ENCODE results near the gene RAPGEF6.
A peak's percentile ranks its signal among the peaks of the same experiment; 100 is the strongest.

RAPGEF6 gene

GRCh38 chr5:131633830-131634229 lies 1.2 kb downstream of the RAPGEF6 start:
- no peaks in the 10 kb centered on the region for H3K9me3 ChIP-seq (ENCODE audit: insufficient read depth, low read depth, low read length)
- H4K20me1 ChIP-seq (ENCODE audit: insufficient read depth, low read length, poor library complexity, severe bottlenecking), result peaks cover 36% of the 10 kb centered on the region
- no peaks in the 10 kb centered on the region for H3K36me3 ChIP-seq (ENCODE audit: insufficient read depth, low read length)
- H3F3A ChIP-seq (ENCODE audit: low read depth), result peaks cover 9% of the 10 kb centered on the region
- no peaks in the 10 kb centered on the region for H3K27me3 ChIP-seq (ENCODE audit: insufficient read depth, low read length, poor library complexity, severe bottlenecking)
- peaks cover 56% of the 10 kb centered on the region for H3K4me1 ChIP-seq (ENCODE audit: insufficient read depth, low read length, poor library complexity, severe bottlenecking)
- peak overlapping the region; percentile 92 for H3K4me3 ChIP-seq (ENCODE audit: low read length, poor library complexity, severe bottlenecking)
- H3K9ac ChIP-seq (ENCODE audit: low read depth, low read length, poor library complexity, severe bottlenecking), result peak overlapping the region; percentile 84
- no peaks in the 10 kb centered on the region for H3K9me2 ChIP-seq (replicated peaks; ENCODE audit: low read depth, low read length)
- H3K4me2 ChIP-seq (ENCODE audit: low read depth, low read length, poor library complexity, severe bottlenecking), result peak overlapping the region; percentile 67
- H2AFZ ChIP-seq (ENCODE audit: low read length), result no peak overlapping the region
- no peak for TF ChIP-seq EZH2phosphoT487 (IDR thresholded peaks at IDR 0.05; ENCODE audit: borderline replicate concordance)
- TF ChIP-seq CTCF (conservative IDR thresholded peaks at IDR 0.05; ENCODE audit: low read length), result no peak
- peaks cover 62% of the 10 kb centered on the region for H3K79me2 ChIP-seq (ENCODE audit: insufficient read depth, low read length)

- Histone ChIP-seq H3F3A (ENCODE audit: low read depth) (peaks cover 5% of the 10 kb centered on the region), H3K4me3 (ENCODE audit: low read length, poor library complexity, severe bottlenecking) (peak overlapping the region; percentile 92), H3K36me3 (ENCODE audit: insufficient read depth, low read length) (no peaks in the 10 kb centered on the region), H3K27me3 (ENCODE audit: insufficient read depth, low read length, poor library complexity, severe bottlenecking) (no peaks in the 10 kb centered on the region), H2AFZ (ENCODE audit: low read length) (no peak overlapping the region), H3K4me2 (ENCODE audit: low read depth, low read length, poor library complexity, severe bottlenecking) (peak overlapping the region; percentile 67), H3K4me1 (ENCODE audit: insufficient read depth, low read length, poor library complexity, severe bottlenecking) (peaks cover 50% of the 10 kb centered on the region), H3K79me2 (ENCODE audit: insufficient read depth, low read length) (peaks cover 91% of the 10 kb centered on the region), H4K20me1 (ENCODE audit: insufficient read depth, low read length, poor library complexity, severe bottlenecking) (peaks cover 55% of the 10 kb centered on the region), H3K9me2 (replicated peaks; ENCODE audit: low read depth, low read length) (no peaks in the 10 kb centered on the region), H3K9me3 (ENCODE audit: insufficient read depth, low read depth, low read length) (no peaks in the 10 kb centered on the region), H3K9ac (ENCODE audit: low read depth, low read length, poor library complexity, severe bottlenecking) (peak overlapping the region; percentile 49)
- TF ChIP-seq CTCF (conservative IDR thresholded peaks at IDR 0.05; ENCODE audit: low read length) (no peak), EZH2phosphoT487 (IDR thresholded peaks at IDR 0.05; ENCODE audit: borderline replicate concordance) (no peak)
Observed at GRCh38 chr5:131630963-131631350, 4.1 kb downstream of the RAPGEF6 start.

GRCh38 chr5:131630208-131630962 lies 4.6 kb downstream of the RAPGEF6 start:
- H3K79me2 ChIP-seq (ENCODE audit: insufficient read depth, low read length), result peaks cover 97% of the 10 kb centered on the region
- H3F3A ChIP-seq (ENCODE audit: low read depth), result no peaks in the 10 kb centered on the region
- TF ChIP-seq EZH2phosphoT487 (IDR thresholded peaks at IDR 0.05; ENCODE audit: borderline replicate concordance), result no peak
- TF ChIP-seq CTCF (conservative IDR thresholded peaks at IDR 0.05; ENCODE audit: low read length), result no peak
- no peaks in the 10 kb centered on the region for H3K36me3 ChIP-seq (ENCODE audit: insufficient read depth, low read length)
- no peaks in the 10 kb centered on the region for H3K27me3 ChIP-seq (ENCODE audit: insufficient read depth, low read length, poor library complexity, severe bottlenecking)
- no peaks in the 10 kb centered on the region for H3K9me3 ChIP-seq (ENCODE audit: insufficient read depth, low read depth, low read length)
- H3K9me2 ChIP-seq (replicated peaks; ENCODE audit: low read depth, low read length), result no peaks in the 10 kb centered on the region
- peak overlapping the region; percentile 67 for H3K4me2 ChIP-seq (ENCODE audit: low read depth, low read length, poor library complexity, severe bottlenecking)
- H3K4me3 ChIP-seq (ENCODE audit: low read length, poor library complexity, severe bottlenecking), result peak overlapping the region; percentile 92
- no peak overlapping the region for H2AFZ ChIP-seq (ENCODE audit: low read length)
- peak overlapping the region; percentile 49 for H3K9ac ChIP-seq (ENCODE audit: low read depth, low read length, poor library complexity, severe bottlenecking)
- H3K4me1 ChIP-seq (ENCODE audit: insufficient read depth, low read length, poor library complexity, severe bottlenecking), result peaks cover 50% of the 10 kb centered on the region
- peaks cover 55% of the 10 kb centered on the region for H4K20me1 ChIP-seq (ENCODE audit: insufficient read depth, low read length, poor library complexity, severe bottlenecking)
